ENCODE measurements around the gene GLS. TPM values are rescaled to one million over a fixed set of nuclear protein-coding genes. Genes with fewer than 3 reads are reported as not detected.

The GLS gene
- total and polyA plus RNA-seq, 2 donors (not counting 1 experiment from before 2014, with no cell fraction given), result 123 to 192 TPM

DNA sequence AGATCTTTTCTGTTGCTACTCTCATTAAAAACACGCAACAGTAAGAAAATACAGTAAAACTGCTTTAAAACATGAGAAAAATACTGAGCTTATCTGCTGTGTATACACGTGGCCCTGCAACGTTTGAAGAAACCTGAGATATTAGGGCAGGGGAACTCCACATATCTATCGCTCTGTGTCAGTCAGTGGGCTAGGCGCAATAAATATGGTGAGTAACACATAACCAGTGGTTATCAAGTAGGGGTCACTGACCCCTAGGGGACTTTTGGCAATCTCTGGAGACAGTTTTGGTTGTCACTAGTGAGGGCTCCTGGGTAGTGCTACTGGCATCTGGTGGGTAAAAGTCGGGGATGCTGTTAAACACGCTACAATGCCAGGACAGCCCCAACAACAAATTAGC is 118.4 kb downstream of the GLS start:
- Histone ChIP-seq H2AFZ (ENCODE audit: low read length) (no peak overlapping the region), H3K9ac (ENCODE audit: insufficient read depth, low read length) (no peak overlapping the region), H4K20me1 (ENCODE audit: control insufficient read depth, extremely low read depth, insufficient read depth, low read length) (no peaks in the 10 kb centered on the region), H3K4me2 (ENCODE audit: extremely low read depth, insufficient read depth, low read length) (no peak overlapping the region), H3K27ac (ENCODE audit: insufficient read depth, low read length) (no peak overlapping the region), H3K4me3 (replicated peaks in 1 of 4; ENCODE audit: control extremely low read depth in 1 of 4, insufficient read depth in 1 of 4, low read depth in 3 of 4, low read length in 4 of 4) (no peak overlapping the region), H3K9me3 (ENCODE audit: control insufficient read depth, insufficient read depth, low read depth, low read length) (no peaks in the 10 kb centered on the region), H3K4me1 (ENCODE audit: control insufficient read depth, extremely low read depth, insufficient read depth, low read length) (no peaks in the 10 kb centered on the region), H3K79me2 (ENCODE audit: control insufficient read depth, insufficient read depth, low read length) (no peaks in the 10 kb centered on the region), H3K27me3 (ENCODE audit: control insufficient read depth, insufficient read depth, low read length) (no peaks in the 10 kb centered on the region), H3K36me3 (ENCODE audit: control insufficient read depth, insufficient read depth, low read length) (peaks cover 30% of the 10 kb centered on the region)
- no peak for DNase-seq (ENCODE audit: low read depth in 2 of 2)
- TF ChIP-seq, protein P1, sequence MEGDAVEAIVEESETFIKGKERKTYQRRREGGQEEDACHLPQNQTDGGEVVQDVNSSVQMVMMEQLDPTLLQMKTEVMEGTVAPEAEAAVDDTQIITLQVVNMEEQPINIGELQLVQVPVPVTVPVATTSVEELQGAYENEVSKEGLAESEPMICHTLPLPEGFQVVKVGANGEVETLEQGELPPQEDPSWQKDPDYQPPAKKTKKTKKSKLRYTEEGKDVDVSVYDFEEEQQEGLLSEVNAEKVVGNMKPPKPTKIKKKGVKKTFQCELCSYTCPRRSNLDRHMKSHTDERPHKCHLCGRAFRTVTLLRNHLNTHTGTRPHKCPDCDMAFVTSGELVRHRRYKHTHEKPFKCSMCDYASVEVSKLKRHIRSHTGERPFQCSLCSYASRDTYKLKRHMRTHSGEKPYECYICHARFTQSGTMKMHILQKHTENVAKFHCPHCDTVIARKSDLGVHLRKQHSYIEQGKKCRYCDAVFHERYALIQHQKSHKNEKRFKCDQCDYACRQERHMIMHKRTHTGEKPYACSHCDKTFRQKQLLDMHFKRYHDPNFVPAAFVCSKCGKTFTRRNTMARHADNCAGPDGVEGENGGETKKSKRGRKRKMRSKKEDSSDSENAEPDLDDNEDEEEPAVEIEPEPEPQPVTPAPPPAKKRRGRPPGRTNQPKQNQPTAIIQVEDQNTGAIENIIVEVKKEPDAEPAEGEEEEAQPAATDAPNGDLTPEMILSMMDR (conservative IDR thresholded peaks at IDR 0.05 in 1 of 2, IDR thresholded peaks at IDR 0.05 in 1 of 2; ENCODE audit: low read depth in 1 of 2, low read length in 2 of 2), result no peak
- no peak for TF ChIP-seq EZH2 (IDR thresholded peaks at IDR 0.05; ENCODE audit: low read length, missing control alignments)

DNA sequence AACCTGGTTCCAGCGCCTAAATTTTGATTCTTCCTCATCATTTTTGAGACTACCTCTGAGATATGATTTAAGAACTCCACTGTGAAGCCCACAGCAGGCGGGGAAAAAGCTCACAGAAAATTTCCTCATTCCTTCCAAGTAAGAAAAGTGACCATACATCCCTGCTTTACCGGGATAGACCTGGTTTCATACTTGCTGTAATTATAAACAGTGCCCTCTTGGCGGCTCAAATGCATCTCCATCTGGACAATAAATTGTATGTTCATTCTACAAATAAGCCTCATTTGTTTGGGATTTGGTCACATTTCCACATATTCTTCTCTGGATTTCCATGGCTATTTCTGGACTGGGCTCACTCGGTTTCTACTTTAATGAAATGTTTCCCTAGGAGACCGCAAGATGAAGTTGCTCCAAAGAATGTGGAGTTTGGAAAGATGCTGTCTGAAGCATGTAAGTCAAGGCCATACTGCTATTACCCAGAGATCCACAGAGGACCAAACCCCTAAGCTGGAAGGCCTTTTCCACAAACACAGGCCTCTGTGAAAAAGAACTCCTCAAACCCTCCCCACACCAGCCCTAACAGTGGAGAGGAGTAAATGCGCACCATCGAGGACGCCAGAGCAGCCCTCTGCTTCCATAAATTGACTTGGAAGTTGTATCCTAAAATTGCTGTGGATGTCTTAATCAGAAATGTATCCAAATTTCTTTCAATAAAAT is 119.5 kb downstream of the GLS start:
- no peak overlapping the region for H3K4me2 ChIP-seq (ENCODE audit: extremely low read depth, insufficient read depth, low read length)
- peaks cover 27% of the 10 kb centered on the region for H3K36me3 ChIP-seq (ENCODE audit: control insufficient read depth, insufficient read depth, low read length)
- no peaks in the 10 kb centered on the region for H4K20me1 ChIP-seq (ENCODE audit: control insufficient read depth, extremely low read depth, insufficient read depth, low read length)
- H3K27me3 ChIP-seq (ENCODE audit: control insufficient read depth, insufficient read depth, low read length), result no peaks in the 10 kb centered on the region
- no peak for DNase-seq (ENCODE audit: low read depth in 2 of 2)
- H3K9me3 ChIP-seq (ENCODE audit: control insufficient read depth, insufficient read depth, low read depth, low read length), result no peaks in the 10 kb centered on the region
- H3K4me3 ChIP-seq (replicated peaks in 1 of 4; ENCODE audit: control extremely low read depth in 1 of 4, insufficient read depth in 1 of 4, low read depth in 3 of 4, low read length in 4 of 4), result no peak overlapping the region
- H3K27ac ChIP-seq (ENCODE audit: insufficient read depth, low read length), result no peak overlapping the region
- no peak overlapping the region for H2AFZ ChIP-seq (ENCODE audit: low read length)
- no peaks in the 10 kb centered on the region for H3K4me1 ChIP-seq (ENCODE audit: control insufficient read depth, extremely low read depth, insufficient read depth, low read length)
- TF ChIP-seq, protein P1 (conservative IDR thresholded peaks at IDR 0.05 in 1 of 2, IDR thresholded peaks at IDR 0.05 in 1 of 2; ENCODE audit: low read depth in 1 of 2, low read length in 2 of 2), result no peak
- no peak for TF ChIP-seq EZH2 (IDR thresholded peaks at IDR 0.05; ENCODE audit: low read length, missing control alignments)
- H3K79me2 ChIP-seq (ENCODE audit: control insufficient read depth, insufficient read depth, low read length), result no peaks in the 10 kb centered on the region
- no peak overlapping the region for H3K9ac ChIP-seq (ENCODE audit: insufficient read depth, low read length)

DNA sequence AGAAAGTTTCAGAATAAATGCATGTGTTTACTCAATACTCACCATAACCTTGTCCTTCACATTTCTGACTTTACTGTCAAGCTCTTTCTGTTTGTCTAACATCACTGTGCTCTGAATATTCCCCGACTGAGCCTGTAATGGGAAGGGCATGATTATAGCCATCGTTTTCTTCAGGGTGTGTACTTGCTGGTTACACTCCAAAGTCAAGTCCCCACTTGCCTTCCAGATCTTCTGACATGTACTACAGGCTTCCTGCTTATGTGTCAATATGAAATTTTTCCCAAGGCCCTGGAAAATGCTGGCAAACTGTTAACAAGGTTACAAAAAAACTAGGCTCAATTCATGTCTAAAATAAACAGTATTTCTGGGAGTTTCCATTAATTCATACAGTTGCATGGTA is 120.4 kb downstream of the GLS start:
- Histone ChIP-seq H3K4me3 (replicated peaks in 1 of 4; ENCODE audit: control extremely low read depth in 1 of 4, insufficient read depth in 1 of 4, low read depth in 3 of 4, low read length in 4 of 4) (no peak overlapping the region), H3K4me1 (ENCODE audit: control insufficient read depth, extremely low read depth, insufficient read depth, low read length) (no peaks in the 10 kb centered on the region), H3K9ac (ENCODE audit: insufficient read depth, low read length) (no peak overlapping the region), H4K20me1 (ENCODE audit: control insufficient read depth, extremely low read depth, insufficient read depth, low read length) (no peaks in the 10 kb centered on the region), H2AFZ (ENCODE audit: low read length) (no peak overlapping the region), H3K27ac (ENCODE audit: insufficient read depth, low read length) (no peak overlapping the region), H3K4me2 (ENCODE audit: extremely low read depth, insufficient read depth, low read length) (no peak overlapping the region), H3K36me3 (ENCODE audit: control insufficient read depth, insufficient read depth, low read length) (peaks cover 30% of the 10 kb centered on the region), H3K9me3 (ENCODE audit: control insufficient read depth, insufficient read depth, low read depth, low read length) (no peaks in the 10 kb centered on the region), H3K79me2 (ENCODE audit: control insufficient read depth, insufficient read depth, low read length) (no peaks in the 10 kb centered on the region), H3K27me3 (ENCODE audit: control insufficient read depth, insufficient read depth, low read length) (no peaks in the 10 kb centered on the region)
- TF ChIP-seq, protein P1 (conservative IDR thresholded peaks at IDR 0.05 in 1 of 2, IDR thresholded peaks at IDR 0.05 in 1 of 2; ENCODE audit: low read depth in 1 of 2, low read length in 2 of 2), result no peak
- no peak for TF ChIP-seq EZH2 (IDR thresholded peaks at IDR 0.05; ENCODE audit: low read length, missing control alignments)
- no peak for DNase-seq (ENCODE audit: low read depth in 2 of 2)
